OCI-LY7 (cell line): ENCODE data around the gene CPTP. TPM values are rescaled to one million over a fixed set of nuclear protein-coding genes. Genes with fewer than 3 reads are reported as not detected.

Source experiments
- Bru-seq: library from RNA; stranded (reverse); fragments of 400-500 nt; gene quantifications from one replicate; lab custom pipeline; 2021; lab: Mats Ljungman, UMichigan
- BruChase-seq, 2 experiments: library from RNA; stranded (reverse); fragments of 400-500 nt; gene quantifications; one replicate each; lab custom pipeline; 2021; lab: Mats Ljungman, UMichigan
- BruUV-seq: library from RNA; stranded (reverse); fragments of 400-500 nt; replicated peaks from 2 replicates; lab custom pipeline; 2021; lab: Mats Ljungman, UMichigan
- CTCF ChIA-PET: fragments of 300-600 bp; sonication (Branson Sonifier 250); formaldehyde crosslinking; loops from one replicate; lab custom pipeline; 2022; ENCODE audit warnings: antibody characterized with exemption; ENCODE audit not compliant: unreplicated experiment; lab: Charles Lee
- POLR2A ChIA-PET: fragments of 300-600 bp; sonication (Branson Sonifier 250); formaldehyde crosslinking; loops from one replicate; lab custom pipeline; 2022; ENCODE audit warnings: antibody characterized with exemption; lab: Charles Lee
- DNase-seq: peaks from one replicate; pipeline ENCODE4 v3.0.0-alpha.2; 2015; ENCODE audit warnings: low spot score
- H2AFZ ChIP-seq: fragments of 200-600 bp; sonication (generic), shearing (Covaris generic); 2 replicates; pipeline ENCODE4 v1.6.1; 2014; ENCODE audit warnings: mild to moderate bottlenecking, antibody characterized with exemption, low read length, moderate library complexity
- H3K27ac ChIP-seq: fragments of 200-600 bp; sonication (generic); 2 replicates; pipeline ENCODE4 v1.5.1; 2014; ENCODE audit warnings: mixed run types, low read depth, mild to moderate bottlenecking, moderate library complexity, low read length, inconsistent platforms; ENCODE audit not compliant: poor library complexity, severe bottlenecking
- H3K36me3 ChIP-seq: fragments of 200-600 bp; sonication (generic); 2 replicates; pipeline ENCODE4 v1.6.1; 2014; ENCODE audit warnings: mild to moderate bottlenecking, antibody characterized with exemption, low read length, moderate library complexity, mixed read lengths; ENCODE audit not compliant: insufficient read depth
- H3K4me1 ChIP-seq: fragments of 200-600 bp; sonication (generic); 2 replicates; pipeline ENCODE4 v1.5.1; 2014; ENCODE audit warnings: mild to moderate bottlenecking, low read length; ENCODE audit not compliant: insufficient read depth, poor library complexity, severe bottlenecking
- H3K4me2 ChIP-seq: fragments of 200-600 bp; sonication (generic); 2 replicates; pipeline ENCODE4 v1.6.1; 2014; ENCODE audit warnings: mild to moderate bottlenecking, low read length
- H3K4me3 ChIP-seq: fragments of 200-600 bp; sonication (generic); 2 replicates; pipeline ENCODE4 v1.5.1; 2014; ENCODE audit warnings: mild to moderate bottlenecking, low read depth, low read length; ENCODE audit not compliant: poor library complexity, severe bottlenecking
- H3K79me2 ChIP-seq: fragments of 200-600 bp; sonication (generic); 2 replicates; pipeline ENCODE4 v1.6.1; 2016; ENCODE audit warnings: low read depth, mild to moderate bottlenecking, low read length, moderate library complexity, mixed read lengths; ENCODE audit not compliant: insufficient read depth
- H3K9me2 ChIP-seq: fragments of 200-600 bp; sonication (generic); 2 replicates; pipeline ENCODE4 v1.6.1; 2016; ENCODE audit warnings: mild to moderate bottlenecking, low read length, mixed read lengths; ENCODE audit not compliant: insufficient read depth
- H3K9me3 ChIP-seq: fragments of 200-600 bp; sonication (generic); 2 replicates; pipeline ENCODE4 v1.6.1; 2014; ENCODE audit warnings: mild to moderate bottlenecking, mixed run types, low read length, mixed read lengths
- H4K20me1 ChIP-seq: fragments of 200-600 bp; sonication (generic); 2 replicates; pipeline ENCODE4 v1.6.1; 2014; ENCODE audit warnings: mild to moderate bottlenecking, antibody characterized with exemption, low read length, moderate library complexity, mixed read lengths; ENCODE audit not compliant: insufficient read depth
- EZH2phosphoT487 ChIP-seq: fragments of 200-600 bp; sonication (generic); IDR thresholded peaks from 2 replicates; pipeline ENCODE4 v1.6.1; 2018; ENCODE audit warnings: low read depth, borderline replicate concordance, mild to moderate bottlenecking, mixed run types, antibody characterized with exemption, low read length, moderate library complexity, mixed read lengths
- intact Hi-C: fragments of 100-400 bp; cut with micrococcal nuclease; formaldehyde crosslinking; loops from one replicate; pipeline ENCODE4 v1.10.0; 2022; ENCODE audit not compliant: unreplicated experiment
- long read RNA-seq: library from polyadenylated mRNA; stranded (forward); transcript quantifications from one replicate; pipeline ENCODE4 v2.0.0, GENCODE V29; 2022
- total RNA-seq, 2 experiments: library from RNA; depleted of rRNA in 1 of 2; stranded (reverse); fragments of >200 nt in 1 of 2; shearing (Covaris generic) in 1 of 2; gene quantifications; 2 replicates each; pipeline ENCODE4 v1.2.3, GENCODE V29; 2014 to 2022
- TF ChIP-seq, protein P1 (sequence below): fragments of 200-600 bp; sonication (generic); conservative IDR thresholded peaks from 2 replicates; pipeline ENCODE4 v1.5.1; 2014; ENCODE audit warnings: mild to moderate bottlenecking, antibody characterized with exemption, low read length, moderate library complexity, mixed read lengths

CPTP gene
- total RNA-seq (2014; rRNA removed; shearing (Covaris generic)): 16.6 and 18.5 TPM in 2 replicates
- 20.3 and 20.6 TPM in 2 replicates for total RNA-seq (2022)
- Bru-seq, nascent RNA: percentile 45 among the genes with signal in this experiment
- percentile 53 among the genes with signal in this experiment for BruChase-seq, experiment 1, labeled RNA remaining after a 6-hour chase
- BruChase-seq, experiment 2, labeled RNA remaining after a 2-hour chase: percentile 56 among the genes with signal in this experiment
- long read RNA-seq, transcript CPTP-201 (3 exons, 2,190 nt): major isoform, 19 of 30 reads
- long read RNA-seq, partial matches to known transcripts: 4 of 30 reads
- long read RNA-seq, other reads (novel, unspliced or antisense): 1 of 30 reads

DNA sequence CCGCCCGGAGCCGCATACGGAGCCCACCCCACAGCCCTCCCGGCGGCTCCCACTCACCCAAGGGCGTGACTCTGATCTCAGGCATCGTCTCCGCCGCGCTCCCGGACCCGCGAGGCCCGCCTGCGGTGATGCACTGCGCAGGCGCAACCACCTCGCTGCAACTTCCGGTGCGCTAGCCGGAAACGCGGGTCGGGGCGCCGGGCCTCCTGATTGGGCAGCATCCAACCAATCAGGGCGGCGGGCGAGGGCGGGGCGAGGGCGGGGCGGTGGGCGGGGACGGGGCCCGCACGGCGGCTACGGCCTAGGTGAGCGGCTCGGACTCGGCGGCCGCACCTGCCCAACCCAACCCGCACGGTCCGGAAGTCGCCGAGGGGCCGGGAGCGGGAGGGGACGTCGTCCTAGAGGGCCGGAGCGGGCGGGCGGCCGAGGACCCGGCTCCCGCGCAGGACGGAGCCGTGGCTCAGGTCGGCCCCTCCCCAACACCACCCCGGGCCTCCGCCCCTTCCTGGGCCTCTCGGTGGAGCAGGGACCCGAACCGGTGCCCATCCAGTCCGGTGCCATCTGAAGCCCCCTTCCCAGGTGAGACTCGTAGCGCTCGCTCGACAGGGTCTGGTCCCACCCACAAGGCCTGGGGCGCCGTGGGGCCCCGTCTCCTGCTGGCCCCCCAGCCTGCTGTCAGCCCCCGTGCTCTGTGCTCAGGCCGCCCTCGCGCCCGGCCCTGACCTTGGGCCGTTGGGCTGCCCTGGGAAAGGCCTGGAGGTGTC lies at the start of gene CPTP, which contains the start of gene INTS11:
CPTP (plus strand) TSS at position 279 of the 764 bp plus-strand sequence. CDS start 2,109 bp downstream, outside the sequence.
INTS11 (minus strand) TSS at position 137 of the 764 bp plus-strand sequence; CDS start at position 85, 52 bp downstream.
- H3K9me3 ChIP-seq: no peaks in the 10 kb centered on the region
- H3K9me2 ChIP-seq: no peaks in the 10 kb centered on the region
- H3K4me2 ChIP-seq: peak within 1 kb of the TSS; percentile 95
- H3K36me3 ChIP-seq: peaks cover 46% of the 10 kb centered on the region; the same call in 1 of the 2 replicates
- ChIA-PET CTCF (no interaction called here), POLR2A (no interaction called here)
- intact Hi-C loops: loop anchor here (2.0 kb wide), 2 partner anchors 16 to 50 kb away; partner anchors contain the start of genes AURKAIP1 and PUSL1
- peaks cover 25% of the 10 kb centered on the region for H3K4me1 ChIP-seq
- peaks cover 3% of the 10 kb centered on the region; the same call in 1 of the 2 replicates for H4K20me1 ChIP-seq
- no TSS peak for BruUV-seq
- no peak for TF ChIP-seq EZH2phosphoT487
- TF ChIP-seq, protein P1, sequence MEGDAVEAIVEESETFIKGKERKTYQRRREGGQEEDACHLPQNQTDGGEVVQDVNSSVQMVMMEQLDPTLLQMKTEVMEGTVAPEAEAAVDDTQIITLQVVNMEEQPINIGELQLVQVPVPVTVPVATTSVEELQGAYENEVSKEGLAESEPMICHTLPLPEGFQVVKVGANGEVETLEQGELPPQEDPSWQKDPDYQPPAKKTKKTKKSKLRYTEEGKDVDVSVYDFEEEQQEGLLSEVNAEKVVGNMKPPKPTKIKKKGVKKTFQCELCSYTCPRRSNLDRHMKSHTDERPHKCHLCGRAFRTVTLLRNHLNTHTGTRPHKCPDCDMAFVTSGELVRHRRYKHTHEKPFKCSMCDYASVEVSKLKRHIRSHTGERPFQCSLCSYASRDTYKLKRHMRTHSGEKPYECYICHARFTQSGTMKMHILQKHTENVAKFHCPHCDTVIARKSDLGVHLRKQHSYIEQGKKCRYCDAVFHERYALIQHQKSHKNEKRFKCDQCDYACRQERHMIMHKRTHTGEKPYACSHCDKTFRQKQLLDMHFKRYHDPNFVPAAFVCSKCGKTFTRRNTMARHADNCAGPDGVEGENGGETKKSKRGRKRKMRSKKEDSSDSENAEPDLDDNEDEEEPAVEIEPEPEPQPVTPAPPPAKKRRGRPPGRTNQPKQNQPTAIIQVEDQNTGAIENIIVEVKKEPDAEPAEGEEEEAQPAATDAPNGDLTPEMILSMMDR: no peak
- peaks cover 43% of the 10 kb centered on the region for H3K79me2 ChIP-seq
- DNase-seq: peak; percentile 96
- H3K27ac ChIP-seq: peak within 1 kb of the TSS; percentile 36
- peak within 1 kb of the TSS; percentile 84 for H3K4me3 ChIP-seq
- H2AFZ ChIP-seq: peak within 1 kb of the TSS; percentile 28; the same call in 1 of the 2 replicates

DNA sequence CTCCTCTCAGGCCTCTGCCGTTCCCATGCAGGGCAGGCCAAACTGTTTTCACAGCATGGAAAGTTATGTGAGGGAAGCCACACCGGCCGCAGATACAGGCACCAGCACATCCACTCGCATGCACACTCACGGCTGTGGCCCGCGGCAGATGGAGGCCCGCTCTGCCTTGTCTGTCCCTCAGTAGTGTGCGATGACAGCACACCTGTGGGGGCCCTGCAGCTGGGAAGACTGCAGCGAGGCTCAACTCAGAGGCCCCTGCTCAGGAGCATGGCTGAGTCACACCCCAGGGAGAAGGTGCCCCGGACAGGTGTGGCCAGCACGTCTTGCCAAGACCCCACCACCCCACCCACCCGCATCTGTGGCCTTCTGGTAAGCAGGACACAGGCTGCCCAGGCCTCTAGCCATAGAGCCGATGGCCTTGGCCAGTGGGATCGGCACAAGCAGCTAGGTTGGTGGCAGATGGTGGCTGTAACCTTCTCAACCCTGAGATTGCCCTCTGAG lies 49.6 kb upstream of the CPTP start:
- no TSS peak for BruUV-seq
- Histone ChIP-seq H3K9me3 (no peaks in the 10 kb centered on the region), H3K9me2 (no peaks in the 10 kb centered on the region), H2AFZ (no peak overlapping the region), H4K20me1 (0 out of 2 replicates have a peak, but pooled peaks cover 12% of the 10 kb centered on the region), H3K79me2 (peaks cover 33% of the 10 kb centered on the region), H3K4me2 (peak overlapping the region; percentile 79), H3K4me3 (no peak overlapping the region), H3K36me3 (peaks cover 23% of the 10 kb centered on the region), H3K27ac (no peak overlapping the region), H3K4me1 (peaks cover 26% of the 10 kb centered on the region)
- no peak for DNase-seq
- intact Hi-C loops: no loop called here
- POLR2A ChIA-PET: interaction anchor here (0.6 to 0.7 kb wide), 2 partner anchors 30 to 360 kb away, joined by 3 read pairs; no protein-coding TSS in a partner anchor
- CTCF ChIA-PET: no interaction called here
- TF ChIP-seq EZH2phosphoT487: no peak
- TF ChIP-seq, protein P1: no peak
